ENCODE data around the gene STK40. TPM values are rescaled to one million over a fixed set of nuclear protein-coding genes. Genes with fewer than 3 reads are reported as not detected.

Gene STK40
- polyA plus RNA-seq, 2 of the 4 experiments (the other 2 are of a cell fraction): 6.0 to 8.9 TPM

- CTCF ChIA-PET: interaction anchor here (1.8 to 3.0 kb wide), 2 partner anchors 9 to 17 kb away, joined by 8 to 15 read pairs; no protein-coding TSS in a partner anchor
- POLR2A ChIA-PET: no interaction called here
- ATAC-seq: no peak
- no peak for TF ChIP-seq CBX2 (IDR thresholded peaks at IDR 0.05; ENCODE audit: borderline replicate concordance, low read depth)
- H3K4me1 ChIP-seq: peaks cover 5% of the 10 kb centered on the region; the same call in 1 of the 3 replicates
- H3K9me3 ChIP-seq: no peaks in the 10 kb centered on the region
- 95% methylated on average over 5 of the region's 5 CpGs for WGBS (ENCODE audit: missing lambda C conversion rate)
- H3K4me2 ChIP-seq: no peak overlapping the region
- no peak overlapping the region for H3K4me3 ChIP-seq
- no peak overlapping the region for H3K27ac ChIP-seq
- DNase-seq (ENCODE audit: low read depth in 1 of 2, low spot score in 1 of 2): no peak
- FAIRE-seq: no peak
Measured at GRCh38 chr1:36359383-36359782, 26.3 kb downstream of the STK40 start.

- CTCF ChIA-PET: interaction anchor here (0.6 to 3.0 kb wide), 3 partner anchors 10 to 469 kb away, joined by 3 to 15 read pairs (median 8); no protein-coding TSS in a partner anchor
- Histone ChIP-seq H3K4me3 (no peak overlapping the region), H3K27ac (no peak overlapping the region), H3K9me3 (no peaks in the 10 kb centered on the region), H3K4me2 (no peak overlapping the region), H3K4me1 (peaks cover 5% of the 10 kb centered on the region; the same call in 2 of the 3 replicates)
- WGBS (ENCODE audit: missing lambda C conversion rate): 87% methylated on average over 12 of the region's 13 CpGs
- ATAC-seq: no peak
- POLR2A ChIA-PET: no interaction called here
- no peak for DNase-seq (ENCODE audit: low read depth in 1 of 2, low spot score in 1 of 2)
- no peak for TF ChIP-seq CTCF (IDR thresholded peaks at IDR 0.05)
- no peak for TF ChIP-seq TP53 (CRISPR knock-in tag; IDR thresholded peaks at IDR 0.05)
- no peak for FAIRE-seq
Measured at GRCh38 chr1:36358514-36359084, 27.1 kb downstream of the STK40 start.

- ATAC-seq: no peak
- POLR2A ChIA-PET: interaction anchor here (0.6 to 1.3 kb wide), 2 partner anchors 31 to 100 kb away, joined by 3 to 5 read pairs; no protein-coding TSS in a partner anchor
Measured at GRCh38 chr1:36355811-36356210, 29.9 kb downstream of the STK40 start.

More at GRCh38 chr1:36355811-36356210, 29.9 kb downstream of the STK40 start:
- Histone ChIP-seq H3K4me2 (no peak overlapping the region), H3K4me3 (no peak overlapping the region), H3K27ac (0 out of 6 replicates have a peak overlapping the region, but pooled peaks of 1 of the 2 experiments have one; percentile 21), H3K9me3 (no peaks in the 10 kb centered on the region), H3K4me1 (peaks cover 33% of the 10 kb centered on the region)
- WGBS (ENCODE audit: missing lambda C conversion rate): 49% methylated on average over 4 of the region's 4 CpGs
- DNase-seq (ENCODE audit: low read depth in 1 of 2, low spot score in 1 of 2) (no peak), FAIRE-seq (no peak)
- CTCF ChIA-PET: interaction anchor here (0.6 to 17.8 kb wide), 3 partner anchors 12 to 206 kb away, joined by 3 to 201 read pairs (median 12); no protein-coding TSS in a partner anchor
- no peak for TF ChIP-seq BHLHE40 (IDR thresholded peaks at IDR 0.05; ENCODE audit: low read depth, low read length)
- TF ChIP-seq CBX8 (IDR thresholded peaks at IDR 0.05): no peak
- TF ChIP-seq POLR2AphosphoS2 (conservative IDR thresholded peaks at IDR 0.05; ENCODE audit: low read length): no peak
- TF ChIP-seq NFE2L2 (conservative IDR thresholded peaks at IDR 0.05; ENCODE audit: low read length): no peak
- TF ChIP-seq CBX2 (IDR thresholded peaks at IDR 0.05; ENCODE audit: borderline replicate concordance, low read depth): no peak
- TF ChIP-seq HEYL (CRISPR knock-in tag; IDR thresholded peaks at IDR 0.05): no peak
- no peak for TF ChIP-seq ZSCAN20 (CRISPR knock-in tag; IDR thresholded peaks at IDR 0.05)
- no peak for TF ChIP-seq FOSB (CRISPR knock-in tag; IDR thresholded peaks at IDR 0.05)
- TF ChIP-seq ZC3H11A (IDR thresholded peaks at IDR 0.05): no peak
- no peak for TF ChIP-seq ATOH8 (CRISPR knock-in tag; IDR thresholded peaks at IDR 0.05; ENCODE audit: low read depth)
- no peak for TF ChIP-seq HOXB5 (CRISPR knock-in tag; IDR thresholded peaks at IDR 0.05)
- TF ChIP-seq PBX3 (IDR thresholded peaks at IDR 0.05): no peak
- TF ChIP-seq RCOR1 (IDR thresholded peaks at IDR 0.05; ENCODE audit: low read depth, low read length): no peak
- TF ChIP-seq ELK1 (IDR thresholded peaks at IDR 0.05; ENCODE audit: low read depth, low read length): no peak
- no peak for TF ChIP-seq CEBPB (IDR thresholded peaks at IDR 0.05)
- TF ChIP-seq NR3C1 (IDR thresholded peaks at IDR 0.05): no peak
- TF ChIP-seq MAFK (IDR thresholded peaks at IDR 0.05; ENCODE audit: partially characterized antibody): no peak

All from A549 (cell line).